ENCODE measurements around the gene SEC16B. TPM values are rescaled to one million over a fixed set of nuclear protein-coding genes. Genes with fewer than 3 reads are reported as not detected.

The SEC16B gene
- total and polyA plus RNA-seq, 4 donors, result 10.9 to 56.8 (median 29.4) TPM

GRCh38 chr1:177979272-177979671, 9.4 kb upstream of the SEC16B start:
- DNase-seq (ENCODE audit: low spot score), result no peak
- no peaks in the 10 kb centered on the region for H3K9me3 ChIP-seq (ENCODE audit: control insufficient read depth in 4 of 4, low read length in 3 of 4)

GRCh38 chr1:177978530-177978929, 8.7 kb upstream of the SEC16B start:
- Histone ChIP-seq H3K27ac (ENCODE audit: low read depth in 1 of 2, low read length in 2 of 2) (no peak overlapping the region), H3K27me3 (ENCODE audit: control insufficient read depth in 4 of 4, insufficient read depth in 4 of 4, low read length in 3 of 4) (no peaks in the 10 kb centered on the region), H3K9me3 (ENCODE audit: control insufficient read depth in 4 of 4, low read length in 3 of 4) (no peaks in the 10 kb centered on the region), H3K4me3 (ENCODE audit: low read depth in 1 of 3, low read length in 3 of 3) (no peak overlapping the region), H3K36me3 (ENCODE audit: control insufficient read depth in 4 of 4, insufficient read depth in 3 of 4, low read depth in 1 of 4, low read length in 3 of 4) (peaks cover 0 to 7% (median 0%) of the 10 kb centered on the region in 4 donors), H3K9ac (ENCODE audit: low read depth in 1 of 2, low read length in 2 of 2) (no peak overlapping the region), H3K4me1 (ENCODE audit: control insufficient read depth in 4 of 4, insufficient read depth in 4 of 4, low read length in 3 of 4) (no peaks in the 10 kb centered on the region)
- 96% methylated on average over 1 of the region's 1 CpG for WGBS
- DNase-seq (ENCODE audit: low spot score), result no peak
- no peak for TF ChIP-seq FOXA2 (IDR thresholded peaks at IDR 0.05)
- no peak for TF ChIP-seq REST (IDR thresholded peaks at IDR 0.05)
- no peak for TF ChIP-seq HNF4G (IDR thresholded peaks at IDR 0.05)
- TF ChIP-seq EGR1 (IDR thresholded peaks at IDR 0.05; ENCODE audit: low read depth in 2 of 2), result no peak
- no peak for TF ChIP-seq GABPA (IDR thresholded peaks at IDR 0.05 in 1 of 2, conservative IDR thresholded peaks at IDR 0.05 in 1 of 2)
- TF ChIP-seq FOXA1 (IDR thresholded peaks at IDR 0.05), result no peak
- TF ChIP-seq HNF4A (conservative IDR thresholded peaks at IDR 0.05), result no peak
- TF ChIP-seq SP1 (IDR thresholded peaks at IDR 0.05), result no peak
- TF ChIP-seq NR2F2 (IDR thresholded peaks at IDR 0.05), result no peak
- no peak for TF ChIP-seq YY1 (IDR thresholded peaks at IDR 0.05)
- no peak for TF ChIP-seq TAF1 (conservative IDR thresholded peaks at IDR 0.05)
- TF ChIP-seq RXRA (IDR thresholded peaks at IDR 0.05), result no peak
- TF ChIP-seq ATF3 (IDR thresholded peaks at IDR 0.05), result no peak
- TF ChIP-seq JUND (IDR thresholded peaks at IDR 0.05), result no peak
- TF ChIP-seq CTCF (IDR thresholded peaks at IDR 0.05; ENCODE audit: low read depth, low read length, missing input control), result no peak
- TF ChIP-seq MAX (IDR thresholded peaks at IDR 0.05), result no peak

More at GRCh38 chr1:177979272-177979671, 9.4 kb upstream of the SEC16B start:
- Histone ChIP-seq H3K4me3 (ENCODE audit: low read depth in 1 of 3, low read length in 3 of 3) (no peak overlapping the region), H3K27ac (ENCODE audit: low read depth in 1 of 2, low read length in 2 of 2) (no peak overlapping the region), H3K9ac (ENCODE audit: low read depth in 1 of 2, low read length in 2 of 2) (no peak overlapping the region), H3K4me1 (ENCODE audit: control insufficient read depth in 4 of 4, insufficient read depth in 4 of 4, low read length in 3 of 4) (no peaks in the 10 kb centered on the region), H3K36me3 (ENCODE audit: control insufficient read depth in 4 of 4, insufficient read depth in 3 of 4, low read depth in 1 of 4, low read length in 3 of 4) (peaks cover 0 to 7% (median 3%) of the 10 kb centered on the region in 4 donors), H3K27me3 (ENCODE audit: control insufficient read depth in 4 of 4, insufficient read depth in 4 of 4, low read length in 3 of 4) (no peaks in the 10 kb centered on the region)
- 95% methylated on average over 1 of the region's 1 CpG for WGBS
- no peak for TF ChIP-seq FOXA1 (IDR thresholded peaks at IDR 0.05)
- no peak for TF ChIP-seq EGR1 (IDR thresholded peaks at IDR 0.05; ENCODE audit: low read depth in 2 of 2)

All from liver (tissue), 9 donors.